ENCODE data around the gene CEND1.

The CEND1 gene

DNA sequence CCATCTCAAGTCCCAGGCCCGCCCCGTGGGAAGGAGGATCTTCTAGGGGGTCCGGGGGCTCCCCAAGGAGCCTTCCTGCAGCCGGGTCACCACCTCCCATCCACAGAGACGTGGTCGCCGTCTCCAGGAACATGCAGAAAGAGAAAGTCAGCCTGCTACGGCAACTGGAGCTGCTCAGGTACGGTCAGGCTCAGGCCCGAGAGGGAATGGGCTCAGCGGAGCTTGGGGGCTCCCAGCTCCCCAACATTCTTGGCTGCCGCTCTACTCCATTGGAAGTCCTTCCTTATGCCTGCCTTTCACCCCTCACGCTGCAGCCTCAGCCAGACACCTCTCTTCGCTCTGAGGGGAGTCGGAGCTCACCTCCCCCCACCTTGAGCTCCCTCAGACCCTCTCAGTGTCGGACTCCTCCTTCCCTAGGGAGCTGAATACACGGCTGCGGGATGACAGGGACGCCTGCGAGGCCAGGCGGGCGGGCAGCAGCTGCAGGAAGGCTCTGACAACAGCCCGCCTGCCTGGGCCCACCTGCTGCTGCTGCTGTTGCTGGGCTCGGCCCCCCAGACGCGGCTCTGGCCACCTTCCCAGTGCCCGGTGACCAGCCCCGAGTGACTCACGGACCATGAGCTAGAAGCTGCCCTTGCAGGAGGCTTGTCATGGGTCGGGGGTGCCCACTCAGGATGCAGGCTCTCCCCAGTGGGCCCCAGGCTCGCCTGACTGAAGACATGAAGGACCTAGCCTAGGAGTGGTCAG is 41.4 kb upstream of the CEND1 start:
- TF ChIP-seq EZH2phosphoT487 (IDR thresholded peaks at IDR 0.05; ENCODE audit: borderline replicate concordance, low read length): no peak
- TF ChIP-seq, protein P1, sequence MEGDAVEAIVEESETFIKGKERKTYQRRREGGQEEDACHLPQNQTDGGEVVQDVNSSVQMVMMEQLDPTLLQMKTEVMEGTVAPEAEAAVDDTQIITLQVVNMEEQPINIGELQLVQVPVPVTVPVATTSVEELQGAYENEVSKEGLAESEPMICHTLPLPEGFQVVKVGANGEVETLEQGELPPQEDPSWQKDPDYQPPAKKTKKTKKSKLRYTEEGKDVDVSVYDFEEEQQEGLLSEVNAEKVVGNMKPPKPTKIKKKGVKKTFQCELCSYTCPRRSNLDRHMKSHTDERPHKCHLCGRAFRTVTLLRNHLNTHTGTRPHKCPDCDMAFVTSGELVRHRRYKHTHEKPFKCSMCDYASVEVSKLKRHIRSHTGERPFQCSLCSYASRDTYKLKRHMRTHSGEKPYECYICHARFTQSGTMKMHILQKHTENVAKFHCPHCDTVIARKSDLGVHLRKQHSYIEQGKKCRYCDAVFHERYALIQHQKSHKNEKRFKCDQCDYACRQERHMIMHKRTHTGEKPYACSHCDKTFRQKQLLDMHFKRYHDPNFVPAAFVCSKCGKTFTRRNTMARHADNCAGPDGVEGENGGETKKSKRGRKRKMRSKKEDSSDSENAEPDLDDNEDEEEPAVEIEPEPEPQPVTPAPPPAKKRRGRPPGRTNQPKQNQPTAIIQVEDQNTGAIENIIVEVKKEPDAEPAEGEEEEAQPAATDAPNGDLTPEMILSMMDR (IDR thresholded peaks at IDR 0.05; ENCODE audit: low read depth, low read length, poor library complexity, severe bottlenecking): no peak
- H3K36me3 ChIP-seq (ENCODE audit: control insufficient read depth, low read length): no peaks in the 10 kb centered on the region
- H3K4me3 ChIP-seq (ENCODE audit: low read length): no peak overlapping the region
- H3K27me3 ChIP-seq (ENCODE audit: control insufficient read depth, low read length): peaks cover 81% of the 10 kb centered on the region
- peaks cover 60% of the 10 kb centered on the region for H3K4me1 ChIP-seq (ENCODE audit: control insufficient read depth, low read length)
- H3K9me2 ChIP-seq (replicated peaks; ENCODE audit: control insufficient read depth, low read length): no peaks in the 10 kb centered on the region
- H3K9me3 ChIP-seq (ENCODE audit: control insufficient read depth, insufficient read depth, low read length): no peaks in the 10 kb centered on the region
- peak overlapping the region; percentile 62 for H3K4me2 ChIP-seq (ENCODE audit: low read length)
- H3K79me2 ChIP-seq (ENCODE audit: control insufficient read depth, low read length): no peaks in the 10 kb centered on the region
- no peak overlapping the region for H3K27ac ChIP-seq (ENCODE audit: low read depth, low read length)
- H4K20me1 ChIP-seq (ENCODE audit: control insufficient read depth, insufficient read depth, low read depth, low read length): no peaks in the 10 kb centered on the region; the same call in 1 of the 2 replicates
- H3F3A ChIP-seq (ENCODE audit: control insufficient read depth, insufficient read depth): no peaks in the 10 kb centered on the region; the same call in 1 of the 2 replicates

DNA sequence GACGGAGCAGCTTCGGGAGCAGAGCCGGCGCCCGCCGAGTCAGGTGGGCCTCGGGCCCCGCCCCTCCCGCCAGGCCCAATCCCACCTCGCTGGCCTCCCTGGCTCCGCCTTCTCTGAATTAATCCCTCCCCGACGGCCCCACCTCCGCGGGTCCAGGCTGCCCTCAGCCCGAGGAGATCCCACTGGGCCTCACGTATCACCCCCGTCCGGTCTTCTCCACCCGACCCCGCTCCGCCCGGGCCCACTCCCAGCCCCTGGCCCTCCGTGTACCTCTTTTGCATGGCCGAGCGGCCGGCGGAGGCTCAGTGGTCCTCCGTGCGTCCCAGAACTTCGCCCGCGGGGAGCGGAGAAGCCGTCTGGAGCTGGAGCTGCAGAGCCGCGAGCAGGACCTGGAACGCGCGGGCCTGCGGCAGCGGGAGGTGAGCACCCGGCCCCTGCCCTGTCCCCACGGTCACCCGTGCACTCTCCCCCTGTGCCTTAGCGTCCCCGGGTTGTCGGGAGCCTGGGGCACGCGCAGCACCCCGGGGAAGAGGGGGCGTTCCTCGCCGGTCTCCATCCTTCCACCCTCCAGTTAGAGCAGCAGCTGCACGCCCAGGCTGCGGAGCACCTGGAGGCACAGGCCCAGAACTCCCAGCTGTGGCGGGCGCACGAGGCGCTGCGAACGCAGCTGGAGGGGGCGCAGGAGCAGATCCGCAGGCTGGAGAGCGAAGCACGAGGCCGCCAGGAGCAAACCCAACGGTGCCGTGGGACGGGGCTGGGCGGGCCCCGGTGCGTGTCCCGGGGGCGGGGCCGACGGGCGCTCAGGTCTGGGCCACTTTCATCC is 40.6 kb upstream of the CEND1 start:
- H3K4me2 ChIP-seq (ENCODE audit: low read length): peak overlapping the region; percentile 62
- H3K79me2 ChIP-seq (ENCODE audit: control insufficient read depth, low read length): no peaks in the 10 kb centered on the region
- TF ChIP-seq, protein P1 (IDR thresholded peaks at IDR 0.05; ENCODE audit: low read depth, low read length, poor library complexity, severe bottlenecking): no peak
- TF ChIP-seq EZH2phosphoT487 (IDR thresholded peaks at IDR 0.05; ENCODE audit: borderline replicate concordance, low read length): 0 out of 2 replicates have a peak, but pooled peaks have one; percentile 52
- H3K27me3 ChIP-seq (ENCODE audit: control insufficient read depth, low read length): peaks cover 81% of the 10 kb centered on the region
- H3F3A ChIP-seq (ENCODE audit: control insufficient read depth, insufficient read depth): no peaks in the 10 kb centered on the region; the same call in 1 of the 2 replicates
- H3K4me1 ChIP-seq (ENCODE audit: control insufficient read depth, low read length): peaks cover 61% of the 10 kb centered on the region
- H3K9me2 ChIP-seq (replicated peaks; ENCODE audit: control insufficient read depth, low read length): no peaks in the 10 kb centered on the region
- H3K27ac ChIP-seq (ENCODE audit: low read depth, low read length): no peak overlapping the region
- no peaks in the 10 kb centered on the region for H3K9me3 ChIP-seq (ENCODE audit: control insufficient read depth, insufficient read depth, low read length)
- peak overlapping the region; percentile 41 for H3K4me3 ChIP-seq (ENCODE audit: low read length)
- H4K20me1 ChIP-seq (ENCODE audit: control insufficient read depth, insufficient read depth, low read depth, low read length): no peaks in the 10 kb centered on the region; the same call in 1 of the 2 replicates
- H3K36me3 ChIP-seq (ENCODE audit: control insufficient read depth, low read length): no peaks in the 10 kb centered on the region; the same call in 1 of the 2 replicates

DNA sequence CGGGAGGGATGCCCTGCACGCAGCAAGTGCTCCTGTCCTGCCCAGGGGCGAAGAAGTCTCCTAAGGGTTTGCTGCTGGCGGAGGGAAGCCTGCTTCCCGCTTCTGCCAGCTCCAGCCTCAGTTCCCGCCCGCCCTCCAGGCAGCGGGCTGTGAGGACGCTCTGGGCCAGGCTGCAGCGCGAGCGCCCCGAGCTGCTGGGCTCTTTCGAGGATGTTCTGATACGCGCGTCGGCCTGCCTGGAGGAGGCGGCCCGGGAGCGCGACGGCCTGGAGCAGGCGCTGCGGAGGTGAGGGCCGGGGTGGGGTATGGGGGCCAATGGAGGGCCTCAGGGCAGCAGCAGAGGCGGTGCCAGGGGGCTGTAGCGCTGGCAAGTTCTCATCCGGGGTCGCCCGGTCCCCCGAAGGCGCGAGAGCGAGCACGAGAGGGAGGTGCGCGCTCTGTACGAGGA is 40.0 kb upstream of the CEND1 start:
- H3K27ac ChIP-seq (ENCODE audit: low read depth, low read length): no peak overlapping the region
- peak overlapping the region; percentile 62 for H3K4me2 ChIP-seq (ENCODE audit: low read length)
- no peaks in the 10 kb centered on the region for H3K9me2 ChIP-seq (replicated peaks; ENCODE audit: control insufficient read depth, low read length)
- peaks cover 61% of the 10 kb centered on the region for H3K4me1 ChIP-seq (ENCODE audit: control insufficient read depth, low read length)
- peaks cover 5% of the 10 kb centered on the region for H3K36me3 ChIP-seq (ENCODE audit: control insufficient read depth, low read length)
- no peak for TF ChIP-seq EZH2phosphoT487 (IDR thresholded peaks at IDR 0.05; ENCODE audit: borderline replicate concordance, low read length)
- TF ChIP-seq, protein P1 (IDR thresholded peaks at IDR 0.05; ENCODE audit: low read depth, low read length, poor library complexity, severe bottlenecking): no peak
- H3K27me3 ChIP-seq (ENCODE audit: control insufficient read depth, low read length): peaks cover 77% of the 10 kb centered on the region
- H3K4me3 ChIP-seq (ENCODE audit: low read length): peak overlapping the region; percentile 41
- H3K9me3 ChIP-seq (ENCODE audit: control insufficient read depth, insufficient read depth, low read length): no peaks in the 10 kb centered on the region
- H3F3A ChIP-seq (ENCODE audit: control insufficient read depth, insufficient read depth): no peaks in the 10 kb centered on the region; the same call in 1 of the 2 replicates
- no peaks in the 10 kb centered on the region for H3K79me2 ChIP-seq (ENCODE audit: control insufficient read depth, low read length)
- no peaks in the 10 kb centered on the region; the same call in 1 of the 2 replicates for H4K20me1 ChIP-seq (ENCODE audit: control insufficient read depth, insufficient read depth, low read depth, low read length)

Data from DOHH2 (cell line).